Glomerular visceral epithelial cell (primary cell): ENCODE results near the gene ABLIM1.
A peak's percentile ranks its signal among the peaks of the same experiment; 100 is the strongest.

Source experiments
- DNase-seq: peaks from one replicate; pipeline ENCODE4 v3.0.0-alpha.2; 2016; ENCODE audit errors: extremely low spot score

The ABLIM1 gene

GRCh38 chr10:114391599-114391998 lies 266.5 kb downstream of the ABLIM1 start:
- DNase-seq: no peak

- DNase-seq: peak; percentile 87
Observed at GRCh38 chr10:114389426-114389825, 268.6 kb downstream of the ABLIM1 start.

- peak; percentile 35 for DNase-seq
Observed at GRCh38 chr10:114388275-114388674, 269.8 kb downstream of the ABLIM1 start.

- DNase-seq: no peak
Observed at GRCh38 chr10:114387784-114388183, 270.3 kb downstream of the ABLIM1 start.

- DNase-seq: no peak
Observed at GRCh38 chr10:114386452-114386851, 271.6 kb downstream of the ABLIM1 start.

- no peak for DNase-seq
Observed at GRCh38 chr10:114385557-114385956, 272.5 kb downstream of the ABLIM1 start.

GRCh38 chr10:114384601-114385000 lies 273.5 kb downstream of the ABLIM1 start:
- no peak for DNase-seq

- no peak for DNase-seq
Observed at GRCh38 chr10:114384181-114384580, 273.9 kb downstream of the ABLIM1 start.
